Measurements from ENCODE around the gene GET4.

- TF ChIP-seq EGR1 (IDR thresholded peaks at IDR 0.05; ENCODE audit: low read depth) = no peak
- no peak for TF ChIP-seq CTCF (IDR thresholded peaks at IDR 0.05 in 2 of 3, conservative IDR thresholded peaks at IDR 0.05 in 1 of 3; ENCODE audit: borderline replicate concordance in 1 of 3, insufficient read depth in 1 of 3, low read depth in 2 of 3, low read length in 2 of 3)
- no peak for TF ChIP-seq ZFX (IDR thresholded peaks at IDR 0.05)
- TF ChIP-seq POLR2AphosphoS5 (IDR thresholded peaks at IDR 0.05; ENCODE audit: low read depth, low read length) = no peak
- TF ChIP-seq TCF7L2 (IDR thresholded peaks at IDR 0.05; ENCODE audit: borderline replicate concordance, extremely low read depth, insufficient read depth, insufficient read length) = no peak
- no peak for TF ChIP-seq SIN3A (IDR thresholded peaks at IDR 0.05; ENCODE audit: low read depth)
- TF ChIP-seq MAX (IDR thresholded peaks at IDR 0.05) = no peak
- TF ChIP-seq POLR2A (IDR thresholded peaks at IDR 0.05; ENCODE audit: borderline replicate concordance, extremely low read depth, insufficient read depth, insufficient read length) = no peak
- no peak for TF ChIP-seq EZH2phosphoT487 (IDR thresholded peaks at IDR 0.05; ENCODE audit: borderline replicate concordance)
- no peak for TF ChIP-seq RAD21 (IDR thresholded peaks at IDR 0.05; ENCODE audit: low read depth)
- no peak for TF ChIP-seq EZH2 (IDR thresholded peaks at IDR 0.05)
- TF ChIP-seq FOSL1 (IDR thresholded peaks at IDR 0.05; ENCODE audit: low read depth) = no peak
- TF ChIP-seq JUND (IDR thresholded peaks at IDR 0.05) = no peak
- TF ChIP-seq REST (IDR thresholded peaks at IDR 0.05; ENCODE audit: low read depth) = no peak
These were observed 35.6 kb downstream of the GET4 start for GRCh38 chr7:911791-912480.
